ENCODE measurements around the gene BDH1. TPM values are rescaled to one million over a fixed set of nuclear protein-coding genes. Genes with fewer than 3 reads are reported as not detected.

BDH1 gene
- polyA plus RNA-seq, 1 donor (not counting 4 experiments of a cell fraction or from before 2014, with no cell fraction given): 30.2 TPM

- H3K79me2 ChIP-seq (ENCODE audit: control insufficient read depth, insufficient read depth, low read length): no peaks in the 10 kb centered on the region
- H3K9me3 ChIP-seq (ENCODE audit: control insufficient read depth, low read depth, low read length): no peaks in the 10 kb centered on the region
- H3K9ac ChIP-seq (ENCODE audit: control insufficient read depth, extremely low read depth, insufficient read depth, low read length): no peak overlapping the region
- no peaks in the 10 kb centered on the region for H4K20me1 ChIP-seq (ENCODE audit: control insufficient read depth, extremely low read depth, insufficient read depth, low read length)
- no peak for DNase-seq (ENCODE audit: low read depth, low spot score)
- H3K4me3 ChIP-seq (ENCODE audit: control insufficient read depth in 2 of 3, extremely low read depth in 1 of 3, insufficient read depth in 2 of 3, low read depth in 1 of 3, low read length in 3 of 3): no peak overlapping the region
- no peak for TF ChIP-seq EZH2 (IDR thresholded peaks at IDR 0.05; ENCODE audit: low read length)
- TF ChIP-seq CTCF (optimal IDR thresholded peaks at IDR 0.05 in 1 of 3, IDR thresholded peaks at IDR 0.05 in 1 of 3, conservative IDR thresholded peaks at IDR 0.05 in 1 of 3; ENCODE audit: extremely low read depth in 1 of 3, insufficient read depth in 2 of 3, low read length in 3 of 3): no peak
- no peaks in the 10 kb centered on the region for H3K27me3 ChIP-seq (ENCODE audit: control insufficient read depth, extremely low read depth, insufficient read depth, low read length)
- no peak overlapping the region for H2AFZ ChIP-seq (ENCODE audit: control insufficient read depth, low read length)
- H3K36me3 ChIP-seq (ENCODE audit: control insufficient read depth in 2 of 2, extremely low read depth in 1 of 2, insufficient read depth in 2 of 2, low read length in 2 of 2): peaks cover 1 to 8% of the 10 kb centered on the region in 2 experiments
- dilution Hi-C loops (cut with MboI; ENCODE audit: extremely low pct_ligation_motif_present, low sequenced_read_pairs): no loop called here
- no peaks in the 10 kb centered on the region for H3K4me1 ChIP-seq (ENCODE audit: control insufficient read depth, extremely low read depth, insufficient read depth, low read length)
- H3K9me1 ChIP-seq (ENCODE audit: control insufficient read depth, extremely low read depth, insufficient read depth, low read length): no peaks in the 10 kb centered on the region
- no peak overlapping the region for H3K27ac ChIP-seq (ENCODE audit: control insufficient read depth, insufficient read depth, low read length)
- no peak overlapping the region for H3K4me2 ChIP-seq (ENCODE audit: control insufficient read depth, extremely low read depth, insufficient read depth, low read depth, low read length)
- no peak for FAIRE-seq
Observed at GRCh38 chr3:197523526-197523925, 32.2 kb downstream of the BDH1 start.

GRCh38 chr3:197522881-197523441, 32.8 kb downstream of the BDH1 start:
- H3K36me3 ChIP-seq (ENCODE audit: control insufficient read depth in 2 of 2, extremely low read depth in 1 of 2, insufficient read depth in 2 of 2, low read length in 2 of 2): peaks cover 1 to 7% of the 10 kb centered on the region in 2 experiments
- dilution Hi-C loops (cut with MboI; ENCODE audit: extremely low pct_ligation_motif_present, low sequenced_read_pairs): no loop called here
- no peaks in the 10 kb centered on the region for H4K20me1 ChIP-seq (ENCODE audit: control insufficient read depth, extremely low read depth, insufficient read depth, low read length)
- H3K27ac ChIP-seq (ENCODE audit: control insufficient read depth, insufficient read depth, low read length): no peak overlapping the region
- FAIRE-seq (no peak), DNase-seq (ENCODE audit: low read depth, low spot score) (no peak)
- no peaks in the 10 kb centered on the region for H3K4me1 ChIP-seq (ENCODE audit: control insufficient read depth, extremely low read depth, insufficient read depth, low read length)
- H3K9ac ChIP-seq (ENCODE audit: control insufficient read depth, extremely low read depth, insufficient read depth, low read length): no peak overlapping the region
- H3K79me2 ChIP-seq (ENCODE audit: control insufficient read depth, insufficient read depth, low read length): no peaks in the 10 kb centered on the region
- H3K9me1 ChIP-seq (ENCODE audit: control insufficient read depth, extremely low read depth, insufficient read depth, low read length): no peaks in the 10 kb centered on the region
- H2AFZ ChIP-seq (ENCODE audit: control insufficient read depth, low read length): no peak overlapping the region
- no peak overlapping the region for H3K4me2 ChIP-seq (ENCODE audit: control insufficient read depth, extremely low read depth, insufficient read depth, low read depth, low read length)
- H3K27me3 ChIP-seq (ENCODE audit: control insufficient read depth, extremely low read depth, insufficient read depth, low read length): no peaks in the 10 kb centered on the region
- TF ChIP-seq EZH2 (IDR thresholded peaks at IDR 0.05; ENCODE audit: low read length) (no peak), CTCF (optimal IDR thresholded peaks at IDR 0.05 in 1 of 3, IDR thresholded peaks at IDR 0.05 in 1 of 3, conservative IDR thresholded peaks at IDR 0.05 in 1 of 3; ENCODE audit: extremely low read depth in 1 of 3, insufficient read depth in 2 of 3, low read length in 3 of 3) (no peak)
- H3K4me3 ChIP-seq (ENCODE audit: control insufficient read depth in 2 of 3, extremely low read depth in 1 of 3, insufficient read depth in 2 of 3, low read depth in 1 of 3, low read length in 3 of 3): no peak overlapping the region
- H3K9me3 ChIP-seq (ENCODE audit: control insufficient read depth, low read depth, low read length): no peaks in the 10 kb centered on the region
